Ishikawa (cell line): ENCODE measurements around the gene OR52E8.

ENCODE experiments used
- CEBPB ChIP-seq: IDR thresholded peaks from 2 replicates; pipeline ENCODE4 v1.6.1; 2012
- CREB1 ChIP-seq: IDR thresholded peaks from 2 replicates; pipeline ENCODE4 v1.6.1; 2012; ENCODE audit warnings: low read depth
- EGR1 ChIP-seq: IDR thresholded peaks from 2 replicates; pipeline ENCODE4 v1.6.1; 2012
- EP300 ChIP-seq: IDR thresholded peaks from 2 replicates; pipeline ENCODE4 v1.6.1; 2012; ENCODE audit warnings: borderline replicate concordance
- FOXM1 ChIP-seq: IDR thresholded peaks from 2 replicates; pipeline ENCODE4 v1.6.1; 2012; ENCODE audit warnings: low read depth, borderline replicate concordance
- MAX ChIP-seq: IDR thresholded peaks from 2 replicates; pipeline ENCODE4 v1.6.1; 2012
- NFIC ChIP-seq: IDR thresholded peaks from 2 replicates; pipeline ENCODE4 v1.6.1; 2012
- RAD21 ChIP-seq: IDR thresholded peaks from 2 replicates; pipeline ENCODE4 v1.6.1; 2012; ENCODE audit warnings: low read depth
- REST ChIP-seq: IDR thresholded peaks from 2 replicates; pipeline ENCODE4 v1.6.1; 2012; ENCODE audit warnings: low read depth, mild to moderate bottlenecking
- TAF1 ChIP-seq: IDR thresholded peaks from 2 replicates; pipeline ENCODE4 v1.6.1; 2012; ENCODE audit warnings: low read depth, mild to moderate bottlenecking
- TCF12 ChIP-seq: IDR thresholded peaks from 2 replicates; pipeline ENCODE4 v1.6.1; 2012; ENCODE audit warnings: low read depth
- YY1 ChIP-seq: IDR thresholded peaks from 2 replicates; pipeline ENCODE4 v1.6.1; 2012; ENCODE audit warnings: low read depth
- ZBTB7A ChIP-seq: IDR thresholded peaks from 2 replicates; pipeline ENCODE4 v1.6.1; 2012; ENCODE audit warnings: low read depth
- TF ChIP-seq, protein P1 (sequence below): IDR thresholded peaks from 2 replicates; pipeline ENCODE4 v1.6.1; 2012

DNA sequence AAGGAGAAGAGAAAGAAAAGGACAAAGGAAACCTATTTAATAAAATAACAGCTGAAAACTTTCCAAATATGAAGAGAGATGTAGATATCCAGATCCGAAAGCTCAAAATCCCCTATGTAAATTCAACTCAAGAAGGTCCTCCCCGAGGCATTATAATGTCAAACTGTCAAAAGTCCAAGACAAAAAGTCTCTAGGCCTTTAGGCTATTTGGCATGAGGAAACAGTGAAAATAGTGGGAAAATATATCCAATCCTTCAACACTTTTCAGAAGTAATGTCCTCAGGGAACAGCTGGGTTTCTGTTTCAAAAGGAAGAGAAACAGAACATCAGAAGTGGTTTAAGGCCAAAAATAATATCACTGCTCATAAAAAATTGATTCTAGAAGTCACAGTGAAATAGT is 21.1 kb upstream of the OR52E8 start:
- TF ChIP-seq FOXM1 (no peak), YY1 (no peak), EP300 (no peak), EGR1 (no peak), CEBPB (no peak), TAF1 (no peak), REST (no peak), NFIC (no peak), MAX (no peak), CREB1 (no peak), RAD21 (no peak), ZBTB7A (no peak), TCF12 (no peak)
- TF ChIP-seq, protein P1, sequence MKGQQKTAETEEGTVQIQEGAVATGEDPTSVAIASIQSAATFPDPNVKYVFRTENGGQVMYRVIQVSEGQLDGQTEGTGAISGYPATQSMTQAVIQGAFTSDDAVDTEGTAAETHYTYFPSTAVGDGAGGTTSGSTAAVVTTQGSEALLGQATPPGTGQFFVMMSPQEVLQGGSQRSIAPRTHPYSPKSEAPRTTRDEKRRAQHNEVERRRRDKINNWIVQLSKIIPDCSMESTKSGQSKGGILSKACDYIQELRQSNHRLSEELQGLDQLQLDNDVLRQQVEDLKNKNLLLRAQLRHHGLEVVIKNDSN, result no peak
